Vagina (tissue), 2 donors: ENCODE measurements around the gene IL1RAPL1. TPM values are rescaled to one million over a fixed set of nuclear protein-coding genes. Genes with fewer than 3 reads are reported as not detected.

Source experiments
- DNase-seq, 2 donors: peaks; one replicate each; pipeline ENCODE4 v3.0.0-alpha.2; 2017; ENCODE audit errors: extremely low spot score in 2 of 2
- H3K27ac ChIP-seq: fragments of 200-600 bp; sonication (generic); one replicate; pipeline ENCODE4 v1.5.1; 2019
- H3K27me3 ChIP-seq: fragments of 200-600 bp; sonication (generic); one replicate; pipeline ENCODE4 v1.5.1; 2019
- H3K36me3 ChIP-seq, 2 donors: fragments of 200-600 bp; sonication (generic); one replicate each; pipeline ENCODE4 v1.5.1; 2017 to 2019
- H3K4me1 ChIP-seq: fragments of 200-600 bp; sonication (generic); one replicate; pipeline ENCODE4 v1.5.1; 2019
- H3K4me3 ChIP-seq, 2 donors: fragments of 200-600 bp; sonication (generic); 1 replicate in 1 of 2; 2 replicates in 1 of 2; pipeline ENCODE4 v1.5.1; 2016 to 2019
- H3K9me3 ChIP-seq: fragments of 200-600 bp; sonication (generic); one replicate; pipeline ENCODE4 v1.5.1; 2019
- POLR2A ChIP-seq, 2 donors: fragments of 450-650 bp; IDR thresholded peaks; one replicate each; pipeline ENCODE4 v1.6.1; 2017; ENCODE audit warnings: antibody characterized with exemption in 2 of 2, mild to moderate bottlenecking in 2 of 2, moderate library complexity in 2 of 2
- POLR2AphosphoS5 ChIP-seq, 2 donors: sonication (generic); formaldehyde crosslinking; IDR thresholded peaks; one replicate each; pipeline ENCODE4 v1.9.0; 2017; ENCODE audit warnings: antibody characterized with exemption in 2 of 2, mild to moderate bottlenecking in 2 of 2, low read depth in 1 of 2; ENCODE audit not compliant: insufficient read depth in 1 of 2
- intact Hi-C: fragments of 100-400 bp; cut with DNase I; formaldehyde crosslinking; loops from one replicate; pipeline ENCODE4 v1.15.1; 2023
- microRNA-seq: library from miRNA; unstranded; fragments of <30 nt; microRNA quantifications from one replicate; pipeline ENCODE4, GENCODE V29; 2017; ENCODE audit warnings: borderline number of aligned reads, borderline replicate concordance
- small RNA-seq: library from RNA; depleted of rRNA; stranded (forward); fragments of <200 nt; gene quantifications from one replicate; pipeline ENCODE3, GENCODE V24; 2016
- total RNA-seq: library from RNA; depleted of rRNA; stranded (reverse); fragments of >200 nt; gene quantifications from one replicate; pipeline ENCODE4 v1.2.3, GENCODE V29; 2016
- TF ChIP-seq, protein P1 (sequence below), 3 experiments: fragments of 450-650 bp in 2 of 3; fragments of 200-600 bp in 1 of 3; sonication (generic) in 1 of 3; IDR thresholded peaks; one replicate each; pipeline ENCODE4 v1.5.1; 2017 to 2019; ENCODE audit warnings: antibody characterized with exemption in 3 of 3, mild to moderate bottlenecking in 2 of 3, moderate library complexity in 2 of 3

The IL1RAPL1 gene
- total RNA-seq, 1 donor from 2014 or later, result not detected

GRCh38 chrX:29992083-29992482 is 1404.8 kb downstream of the IL1RAPL1 start:
- H3K4me1 ChIP-seq, result no peaks in the 10 kb centered on the region
- intact Hi-C loops, result no loop called here
- H3K9me3 ChIP-seq, result no peaks in the 10 kb centered on the region
- no peak overlapping the region for H3K4me3 ChIP-seq
- H3K27ac ChIP-seq, result no peak overlapping the region
- no peak for TF ChIP-seq POLR2A (IDR thresholded peaks at IDR 0.05)
- TF ChIP-seq, protein P1, sequence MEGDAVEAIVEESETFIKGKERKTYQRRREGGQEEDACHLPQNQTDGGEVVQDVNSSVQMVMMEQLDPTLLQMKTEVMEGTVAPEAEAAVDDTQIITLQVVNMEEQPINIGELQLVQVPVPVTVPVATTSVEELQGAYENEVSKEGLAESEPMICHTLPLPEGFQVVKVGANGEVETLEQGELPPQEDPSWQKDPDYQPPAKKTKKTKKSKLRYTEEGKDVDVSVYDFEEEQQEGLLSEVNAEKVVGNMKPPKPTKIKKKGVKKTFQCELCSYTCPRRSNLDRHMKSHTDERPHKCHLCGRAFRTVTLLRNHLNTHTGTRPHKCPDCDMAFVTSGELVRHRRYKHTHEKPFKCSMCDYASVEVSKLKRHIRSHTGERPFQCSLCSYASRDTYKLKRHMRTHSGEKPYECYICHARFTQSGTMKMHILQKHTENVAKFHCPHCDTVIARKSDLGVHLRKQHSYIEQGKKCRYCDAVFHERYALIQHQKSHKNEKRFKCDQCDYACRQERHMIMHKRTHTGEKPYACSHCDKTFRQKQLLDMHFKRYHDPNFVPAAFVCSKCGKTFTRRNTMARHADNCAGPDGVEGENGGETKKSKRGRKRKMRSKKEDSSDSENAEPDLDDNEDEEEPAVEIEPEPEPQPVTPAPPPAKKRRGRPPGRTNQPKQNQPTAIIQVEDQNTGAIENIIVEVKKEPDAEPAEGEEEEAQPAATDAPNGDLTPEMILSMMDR (IDR thresholded peaks at IDR 0.05), result no peak
- TF ChIP-seq POLR2AphosphoS5 (IDR thresholded peaks at IDR 0.05; ENCODE audit: insufficient read depth in 1 of 2, low read depth in 1 of 2), result no peak
- H3K27me3 ChIP-seq, result no peaks in the 10 kb centered on the region
- no peaks in the 10 kb centered on the region for H3K36me3 ChIP-seq
- no peak for DNase-seq

DNA sequence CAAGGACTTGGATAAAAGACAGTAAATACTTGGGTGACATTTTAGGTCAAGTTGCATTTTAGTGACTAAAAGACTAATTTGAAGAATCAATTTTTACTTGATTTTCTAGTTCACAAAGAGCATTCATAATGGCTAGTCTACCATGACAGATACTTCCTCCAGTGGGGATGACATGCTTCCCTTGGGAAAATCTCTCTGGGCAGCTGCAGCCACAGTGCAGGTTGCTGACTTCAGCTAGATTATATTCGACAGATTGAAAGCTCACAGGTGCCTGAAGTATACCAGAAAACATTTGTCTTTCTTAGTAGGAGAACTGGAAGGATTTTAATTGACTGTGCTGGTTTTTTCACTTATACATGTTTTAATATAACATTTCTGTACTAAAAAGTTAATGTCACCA is 1418.6 kb downstream of the IL1RAPL1 start:
- Histone ChIP-seq H3K4me3 (no peak overlapping the region), H3K27ac (no peak overlapping the region), H3K36me3 (no peaks in the 10 kb centered on the region), H3K4me1 (no peaks in the 10 kb centered on the region), H3K9me3 (no peaks in the 10 kb centered on the region), H3K27me3 (no peaks in the 10 kb centered on the region)
- DNase-seq, result no peak
- intact Hi-C loops, result no loop called here
- TF ChIP-seq POLR2AphosphoS5 (IDR thresholded peaks at IDR 0.05; ENCODE audit: insufficient read depth in 1 of 2, low read depth in 1 of 2), result no peak
- no peak for TF ChIP-seq POLR2A (IDR thresholded peaks at IDR 0.05)
- TF ChIP-seq, protein P1 (IDR thresholded peaks at IDR 0.05), result no peak

Small RNA genes lying within 50 kb of the gene (microRNA-seq; reads per million reads assigned to microRNA genes)
- not detected for gene MIR4666B

Small RNA genes lying within 50 kb of the gene (small RNA-seq; reads per million reads assigned to genes)
- gene MIR4666B (not detected), gene RF00284 (not detected), gene RNA5SP500 (2.7 reads per million, percentile 71 among the genes with 10 or more reads in this experiment)
